K562 (cell line): ENCODE measurements around the gene DAPK3. TPM values are rescaled to one million over a fixed set of nuclear protein-coding genes. Genes with fewer than 3 reads are reported as not detected.

Source experiments
- CHCHD3 ChIP-seq: fragments of 250-450 bp; sonication (Bioruptor Pico); IDR thresholded peaks from 2 replicates; pipeline ENCODE4 v2.1.2; 2022; ENCODE audit warnings: mild to moderate bottlenecking
- CHD4 ChIP-seq: fragments of 200-600 bp; sonication (generic); IDR thresholded peaks from 3 replicates; pipeline ENCODE4 v1.6.1; 2012; ENCODE audit warnings: low read depth, mild to moderate bottlenecking, mixed read lengths, low read length, inconsistent platforms; ENCODE audit not compliant: insufficient read depth, insufficient replicate concordance, poor library complexity, severe bottlenecking
- DNMT1 ChIP-seq: fragments of 450-650 bp; IDR thresholded peaks from 2 replicates; pipeline ENCODE4 v1.6.1; 2016; ENCODE audit warnings: antibody characterized with exemption, mild to moderate bottlenecking
- ELF2 ChIP-seq: fragments of 250-450 bp; sonication (Bioruptor Pico); IDR thresholded peaks from 2 replicates; pipeline ENCODE4 v1.5.0; 2021; ENCODE audit warnings: mild to moderate bottlenecking
- ETV1 ChIP-seq: fragments of 450-650 bp; conservative IDR thresholded peaks from 2 replicates; pipeline ENCODE4 v1.6.1; 2016; ENCODE audit warnings: missing genetic modification characterization, control low read depth, low read depth, missing compliant biosample characterization
- FOXP1 ChIP-seq: sonication (generic); formaldehyde crosslinking; IDR thresholded peaks from 2 replicates; pipeline ENCODE4 v1.8.0; 2022; ENCODE audit warnings: mild to moderate bottlenecking, missing genetic modification reagents
- JUND ChIP-seq, 2 experiments: IDR thresholded peaks; 2 replicates in 1 of 2; 3 replicates in 1 of 2; pipeline ENCODE4 v1.6.1; 2011; ENCODE audit warnings: borderline replicate concordance in 2 of 2, low read depth in 2 of 2, low read length in 2 of 2, improper control_type of control experiment in 1 of 2, missing biosample characterization in 1 of 2, missing genetic modification characterization in 1 of 2, missing genetic modification reagents in 1 of 2
- KLF6 ChIP-seq: fragments of 250-450 bp; sonication (Bioruptor Pico); IDR thresholded peaks from 2 replicates; pipeline ENCODE4 v1.4.0; 2020; ENCODE audit warnings: mild to moderate bottlenecking, moderate library complexity, borderline replicate concordance
- NFATC3 ChIP-seq: fragments of 450-650 bp; IDR thresholded peaks from 2 replicates; pipeline ENCODE4 v1.6.1; 2017; ENCODE audit warnings: mild to moderate bottlenecking
- PHTF2 ChIP-seq: fragments of 250-450 bp; sonication (Bioruptor Pico); IDR thresholded peaks from 2 replicates; pipeline ENCODE4 v1.5.0; 2021; ENCODE audit warnings: mild to moderate bottlenecking
- PTRF ChIP-seq: fragments of 450-650 bp; IDR thresholded peaks from 2 replicates; pipeline ENCODE4 v1.6.1; 2016; ENCODE audit warnings: mild to moderate bottlenecking, missing genetic modification characterization, missing compliant biosample characterization
- RBFOX2 ChIP-seq: fragments of 200-400 bp; formaldehyde crosslinking; IDR thresholded peaks from 2 replicates; pipeline ENCODE4 v1.6.1; 2017; ENCODE audit warnings: low read depth, mild to moderate bottlenecking, low read length, moderate library complexity
- SAP30 ChIP-seq: fragments of 200-600 bp; sonication (generic); IDR thresholded peaks from 2 replicates; pipeline ENCODE4 v1.6.1; 2012; ENCODE audit warnings: borderline replicate concordance, low read depth, mild to moderate bottlenecking, moderate library complexity, low read length, control low read depth, inconsistent platforms; ENCODE audit not compliant: insufficient read depth, poor library complexity, severe bottlenecking
- SMARCA4 ChIP-seq: fragments of 450-650 bp; IDR thresholded peaks from 2 replicates; pipeline ENCODE4 v1.6.1; 2016
- SMARCE1 ChIP-seq: fragments of 450-650 bp; IDR thresholded peaks from 2 replicates; pipeline ENCODE4 v1.7.1; 2016; ENCODE audit warnings: mild to moderate bottlenecking
- ZFP36 ChIP-seq: fragments of 150-350 bp; IDR thresholded peaks from 2 replicates; pipeline ENCODE4 v1.6.1; 2018; ENCODE audit warnings: low read length, low read depth; ENCODE audit not compliant: partially characterized antibody
- ZNF175 ChIP-seq: fragments of 200-800 bp; sonication (Bioruptor generic); IDR thresholded peaks from 2 replicates; pipeline ENCODE4 v1.6.1; 2016; ENCODE audit warnings: low read depth, mild to moderate bottlenecking, missing genetic modification characterization, missing compliant biosample characterization
- ZNF354B ChIP-seq: fragments of 250-450 bp; sonication (Bioruptor Pico); IDR thresholded peaks from 2 replicates; pipeline ENCODE4 v1.4.0; 2020
- ZNF57 ChIP-seq: fragments of 450-650 bp; formaldehyde crosslinking; IDR thresholded peaks from 2 replicates; pipeline ENCODE4 v1.4.0; 2020; ENCODE audit warnings: mild to moderate bottlenecking, moderate library complexity
- ZZZ3 ChIP-seq: fragments of 450-650 bp; IDR thresholded peaks from 2 replicates; pipeline ENCODE4 v1.6.1; 2016; ENCODE audit warnings: antibody characterized with exemption, mild to moderate bottlenecking, moderate library complexity
- polyA plus RNA-seq, 8 experiments: library from polyadenylated mRNA; depleted of rRNA in 4 of 8; stranded (reverse) in 5 of 8; unstranded in 3 of 8; fragments of >200 nt; fragmentation: Nextera tagmentation in 2 of 8; fragmentation: Illumina TruSeq in 1 of 8; extraction: Ambion mirVana in 2 of 8; extraction: Trizol in 1 of 8; gene quantifications; 2 replicates each; pipeline versions ENCODE4 v1.2.1 to v1.2.3, GENCODE V29; 2011 to 2014; ENCODE audit warnings: inconsistent platforms in 1 of 8, missing spikeins in 1 of 8
- total RNA-seq, 7 experiments: library from RNA; depleted of rRNA in 6 of 7; stranded (reverse); fragments of >200 nt in 6 of 7; fragmentation: Illumina TruSeq in 2 of 7; extraction: Trizol in 2 of 7; gene quantifications; 2 replicates each; pipeline versions ENCODE4 v1.2.1 to v1.2.3, GENCODE V29; 2011 to 2021; ENCODE audit warnings: low replicate concordance in 1 of 7
- TF ChIP-seq, protein P1 (sequence below): fragments of 450-650 bp; IDR thresholded peaks from 2 replicates; pipeline ENCODE4 v1.6.1; 2016; ENCODE audit warnings: borderline replicate concordance
- TF ChIP-seq, protein P2 (sequence below): fragments of 250-450 bp; sonication (Bioruptor Pico); IDR thresholded peaks from 2 replicates; pipeline ENCODE4 v1.4.0; 2020; ENCODE audit warnings: mild to moderate bottlenecking
- TF ChIP-seq, protein P3 (sequence below), 2 experiments: IDR thresholded peaks; 2 replicates each; pipeline ENCODE4 v1.6.1; 2012; ENCODE audit warnings: improper control_type of control experiment in 2 of 2, low read depth in 2 of 2, low read length in 2 of 2, borderline replicate concordance in 1 of 2

Gene DAPK3
- total and polyA plus RNA-seq, 9 of the 15 experiments (the other 6 are each of a cell fraction or from before 2014, with no cell fraction given): 0.14 to 63.4 (median 25.0) TPM

DNA sequence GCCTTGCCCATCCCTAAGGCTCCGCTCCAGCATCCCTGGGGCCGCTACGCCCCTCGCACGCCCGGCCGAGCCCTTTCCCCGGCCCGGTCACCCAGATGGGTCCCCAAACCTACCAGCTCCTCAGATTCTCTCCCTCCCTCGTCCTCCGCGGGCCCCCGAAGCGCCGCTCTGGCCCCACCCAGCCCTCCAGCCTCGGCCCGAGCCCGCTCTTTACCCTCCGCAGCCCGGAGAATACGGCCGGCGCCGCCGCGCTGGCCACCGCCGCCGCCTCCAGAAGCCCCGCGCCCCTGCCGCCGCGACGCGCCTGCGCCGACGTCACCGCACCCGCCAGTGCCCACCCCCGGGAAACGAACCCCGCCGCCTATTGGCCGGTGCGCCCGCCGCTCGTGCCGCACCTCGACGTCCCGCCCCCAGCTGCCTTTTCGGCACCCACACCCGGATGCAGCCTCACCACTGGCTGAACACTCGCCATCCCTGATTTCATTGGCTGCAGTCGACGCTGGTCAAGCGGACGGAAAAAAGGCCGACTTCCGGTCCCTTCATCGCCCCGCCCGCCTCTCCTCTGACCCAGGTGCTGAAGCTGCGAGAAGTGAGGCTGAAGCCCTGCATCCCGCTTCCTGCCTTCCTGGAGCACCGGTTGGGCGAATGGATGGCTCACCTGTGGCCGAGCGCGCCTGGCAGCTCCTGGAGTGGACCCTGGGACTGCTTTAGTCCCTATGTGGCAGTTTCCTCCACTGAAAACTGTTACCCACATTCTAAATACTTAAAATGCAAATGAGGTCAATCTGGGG lies at the start of gene DAPK3 (continued):
- TF ChIP-seq, protein P1, sequence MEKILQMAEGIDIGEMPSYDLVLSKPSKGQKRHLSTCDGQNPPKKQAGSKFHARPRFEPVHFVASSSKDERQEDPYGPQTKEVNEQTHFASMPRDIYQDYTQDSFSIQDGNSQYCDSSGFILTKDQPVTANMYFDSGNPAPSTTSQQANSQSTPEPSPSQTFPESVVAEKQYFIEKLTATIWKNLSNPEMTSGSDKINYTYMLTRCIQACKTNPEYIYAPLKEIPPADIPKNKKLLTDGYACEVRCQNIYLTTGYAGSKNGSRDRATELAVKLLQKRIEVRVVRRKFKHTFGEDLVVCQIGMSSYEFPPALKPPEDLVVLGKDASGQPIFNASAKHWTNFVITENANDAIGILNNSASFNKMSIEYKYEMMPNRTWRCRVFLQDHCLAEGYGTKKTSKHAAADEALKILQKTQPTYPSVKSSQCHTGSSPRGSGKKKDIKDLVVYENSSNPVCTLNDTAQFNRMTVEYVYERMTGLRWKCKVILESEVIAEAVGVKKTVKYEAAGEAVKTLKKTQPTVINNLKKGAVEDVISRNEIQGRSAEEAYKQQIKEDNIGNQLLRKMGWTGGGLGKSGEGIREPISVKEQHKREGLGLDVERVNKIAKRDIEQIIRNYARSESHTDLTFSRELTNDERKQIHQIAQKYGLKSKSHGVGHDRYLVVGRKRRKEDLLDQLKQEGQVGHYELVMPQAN: no peak
- TF ChIP-seq ELF2 (CRISPR knock-in tag) (no peak), ETV1 (tag) (peak; percentile 58; the same call in 1 of the 2 replicates), CHCHD3 (CRISPR knock-in tag) (no peak), ZNF175 (no peak), FOXP1 (CRISPR knock-in tag) (no peak), PHTF2 (CRISPR knock-in tag) (no peak), ZFP36 (no peak), ZNF57 (no peak), NFATC3 (no peak), RBFOX2 (peak; percentile 75), JUND (IDR thresholded peaks at IDR 0.05; ENCODE audit: borderline replicate concordance, low read depth, low read length) (peak; percentile 59), JUND (tag; IDR thresholded peaks at IDR 0.05; ENCODE audit: borderline replicate concordance, low read depth, low read length) (no peak; the same call in 2 of the 3 replicates), SAP30 (peak; percentile 23), DNMT1 (no peak), PTRF (tag) (no peak), CHD4 (no peak), SMARCE1 (no peak), KLF6 (no peak), ZZZ3 (no peak), ZNF354B (CRISPR knock-in tag) (no peak), SMARCA4 (no peak)
- TF ChIP-seq, protein P2, sequence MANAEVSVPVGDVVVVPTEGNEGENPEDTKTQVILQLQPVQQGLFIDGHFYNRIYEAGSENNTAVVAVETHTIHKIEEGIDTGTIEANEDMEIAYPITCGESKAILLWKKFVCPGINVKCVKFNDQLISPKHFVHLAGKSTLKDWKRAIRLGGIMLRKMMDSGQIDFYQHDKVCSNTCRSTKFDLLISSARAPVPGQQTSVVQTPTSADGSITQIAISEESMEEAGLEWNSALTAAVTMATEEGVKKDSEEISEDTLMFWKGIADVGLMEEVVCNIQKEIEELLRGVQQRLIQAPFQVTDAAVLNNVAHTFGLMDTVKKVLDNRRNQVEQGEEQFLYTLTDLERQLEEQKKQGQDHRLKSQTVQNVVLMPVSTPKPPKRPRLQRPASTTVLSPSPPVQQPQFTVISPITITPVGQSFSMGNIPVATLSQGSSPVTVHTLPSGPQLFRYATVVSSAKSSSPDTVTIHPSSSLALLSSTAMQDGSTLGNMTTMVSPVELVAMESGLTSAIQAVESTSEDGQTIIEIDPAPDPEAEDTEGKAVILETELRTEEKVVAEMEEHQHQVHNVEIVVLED (CRISPR knock-in tag): peak; percentile 68
- TF ChIP-seq, protein P3, sequence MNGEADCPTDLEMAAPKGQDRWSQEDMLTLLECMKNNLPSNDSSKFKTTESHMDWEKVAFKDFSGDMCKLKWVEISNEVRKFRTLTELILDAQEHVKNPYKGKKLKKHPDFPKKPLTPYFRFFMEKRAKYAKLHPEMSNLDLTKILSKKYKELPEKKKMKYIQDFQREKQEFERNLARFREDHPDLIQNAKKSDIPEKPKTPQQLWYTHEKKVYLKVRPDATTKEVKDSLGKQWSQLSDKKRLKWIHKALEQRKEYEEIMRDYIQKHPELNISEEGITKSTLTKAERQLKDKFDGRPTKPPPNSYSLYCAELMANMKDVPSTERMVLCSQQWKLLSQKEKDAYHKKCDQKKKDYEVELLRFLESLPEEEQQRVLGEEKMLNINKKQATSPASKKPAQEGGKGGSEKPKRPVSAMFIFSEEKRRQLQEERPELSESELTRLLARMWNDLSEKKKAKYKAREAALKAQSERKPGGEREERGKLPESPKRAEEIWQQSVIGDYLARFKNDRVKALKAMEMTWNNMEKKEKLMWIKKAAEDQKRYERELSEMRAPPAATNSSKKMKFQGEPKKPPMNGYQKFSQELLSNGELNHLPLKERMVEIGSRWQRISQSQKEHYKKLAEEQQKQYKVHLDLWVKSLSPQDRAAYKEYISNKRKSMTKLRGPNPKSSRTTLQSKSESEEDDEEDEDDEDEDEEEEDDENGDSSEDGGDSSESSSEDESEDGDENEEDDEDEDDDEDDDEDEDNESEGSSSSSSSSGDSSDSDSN (IDR thresholded peaks at IDR 0.05; ENCODE audit: borderline replicate concordance in 1 of 2, low read depth in 2 of 2, low read length in 2 of 2): no peak
